Mucosa of gallbladder (tissue), 1 donor: ENCODE measurements around the gene TRAP1. TPM values are rescaled to one million over a fixed set of nuclear protein-coding genes. Genes with fewer than 3 reads are reported as not detected.
A peak's percentile ranks its signal among the peaks of the same experiment; 100 is the strongest.
"Not testable (repeated sequence)": the region's sequence is repeated elsewhere in the genome, so short reads cannot be mapped to it uniquely, and the experiment has no call there.

Experiments used
- DNase-seq: peaks from one replicate; pipeline ENCODE4 v3.0.0-alpha.2; 2020; ENCODE audit warnings: low spot score
- total RNA-seq: library from RNA; stranded (reverse); gene quantifications from one replicate; pipeline ENCODE4 v1.2.1, GENCODE V29; 2021
- donor health status: DM: no; HTN: no; CAD: no.

Gene TRAP1
- total RNA-seq, 1 donor from 2014 or later, result 101 TPM

DNA sequence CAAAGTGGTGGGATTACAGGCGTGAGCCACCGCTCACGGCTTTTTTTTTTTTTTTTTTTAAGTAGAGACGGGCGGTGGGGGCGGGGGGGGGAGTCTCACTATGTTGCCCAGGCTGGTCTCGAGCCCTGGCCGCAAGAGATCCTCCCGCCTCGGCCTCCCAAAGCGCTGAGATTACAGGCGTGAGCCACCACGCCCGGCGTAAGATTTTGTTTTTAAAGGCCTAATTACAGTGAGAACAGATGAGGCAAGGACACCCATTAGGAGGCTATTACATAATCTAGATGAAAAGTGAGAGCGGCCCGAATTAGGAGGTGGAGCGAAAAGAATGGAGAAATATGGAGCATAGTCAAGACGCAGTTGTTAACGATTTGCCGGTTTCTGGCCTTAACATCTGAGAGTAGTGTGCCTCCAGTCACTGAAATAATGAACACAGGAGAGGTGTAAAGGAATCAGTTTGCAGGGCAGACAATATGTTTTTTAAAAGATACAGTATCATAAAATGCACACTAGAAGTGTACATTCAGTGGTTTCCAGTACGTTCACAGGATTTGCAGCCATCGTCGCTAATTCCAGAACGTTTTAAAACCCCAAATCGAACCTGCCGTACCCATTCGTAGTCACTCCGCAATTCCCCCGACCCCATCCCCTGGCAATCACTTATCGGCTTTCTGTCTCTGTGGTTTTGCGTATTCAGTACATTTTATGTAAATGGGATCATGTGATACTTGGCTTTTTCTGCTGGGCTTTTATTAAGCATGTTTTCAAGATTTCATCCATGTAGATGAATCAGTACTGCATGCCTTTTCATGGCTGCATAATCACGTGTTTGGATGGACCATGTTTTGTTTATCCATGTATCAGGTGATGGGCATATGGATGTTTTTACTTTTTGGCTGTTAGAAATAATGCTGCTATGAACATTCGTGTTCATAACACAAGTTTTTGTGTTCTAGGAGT is 104.5 kb downstream of the TRAP1 start:
- DNase-seq, result no peak

DNA sequence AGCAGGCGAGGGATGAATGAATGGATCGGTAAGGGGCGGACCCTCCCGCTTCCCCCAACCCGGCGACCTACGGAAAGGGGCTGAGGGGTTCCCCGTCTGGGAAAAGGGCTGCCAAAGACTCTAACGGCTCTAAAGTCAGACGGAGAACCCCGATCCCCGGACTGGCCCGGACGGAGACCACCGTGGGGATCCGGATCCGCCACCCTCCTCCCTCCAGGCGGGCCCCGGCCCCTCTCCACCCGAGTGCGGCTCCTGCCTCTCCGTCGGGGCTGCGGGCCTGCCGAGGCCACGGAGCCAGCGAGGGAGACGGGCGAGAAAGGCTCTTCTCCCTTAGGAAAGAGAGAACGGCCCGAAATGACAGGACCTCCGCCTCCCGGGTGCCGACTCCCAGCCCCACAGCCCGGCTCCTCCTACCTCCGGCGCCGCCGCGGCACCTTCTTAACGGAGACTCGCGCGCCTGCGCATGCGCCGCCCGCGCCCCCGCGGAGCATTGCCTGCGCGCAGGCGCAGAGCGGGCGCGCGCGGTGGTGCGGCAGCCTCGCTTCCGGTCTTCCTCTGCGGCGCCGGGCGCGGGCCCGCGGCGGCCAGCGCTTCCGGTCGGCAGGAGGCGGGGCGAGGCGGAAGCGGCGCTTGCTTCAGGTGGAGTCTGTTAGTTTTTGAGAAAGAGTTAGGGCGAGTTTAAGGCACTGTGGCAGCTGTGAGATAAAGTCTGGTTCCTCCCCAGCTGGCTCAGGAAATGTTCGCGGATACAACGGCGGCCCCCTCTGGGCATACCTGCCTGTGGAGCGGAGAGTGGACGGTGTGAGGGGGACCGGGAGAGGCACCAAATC is 106.0 kb downstream of the TRAP1 start, which contains the start of gene SLX4:
SLX4 (minus strand) TSS at position 461 of the 830 bp plus-strand sequence. CDS start 2,642 bp downstream, outside the sequence.
- DNase-seq, result peak; percentile 91

- no peak for DNase-seq
Measured at GRCh38 chr16:3610698-3611145, 106.6 kb downstream of the TRAP1 start.

- peak; percentile 45 for DNase-seq
Measured at GRCh38 chr16:3609895-3610697, 107.2 kb downstream of the TRAP1 start.

DNA sequence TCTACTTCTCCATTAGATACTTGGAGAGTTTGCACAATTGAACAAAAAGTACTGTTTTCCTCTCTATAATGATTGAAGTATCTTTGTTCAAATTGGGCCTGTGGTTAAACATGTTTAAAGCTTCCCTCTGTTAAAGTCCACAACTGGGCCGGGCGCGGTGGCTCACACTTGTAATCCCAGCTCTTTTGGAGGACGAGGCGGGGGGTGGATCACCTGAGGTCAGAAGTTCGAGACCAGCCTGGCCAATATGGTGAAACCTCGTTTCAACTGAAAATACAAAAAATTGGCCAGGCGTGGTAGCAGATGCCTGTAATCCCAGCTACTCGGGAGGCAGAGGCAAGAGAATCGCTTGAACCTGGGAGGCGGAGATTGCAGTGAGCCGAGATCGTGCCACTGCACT is 108.3 kb downstream of the TRAP1 start:
- DNase-seq, result not testable (repeated sequence)

DNA sequence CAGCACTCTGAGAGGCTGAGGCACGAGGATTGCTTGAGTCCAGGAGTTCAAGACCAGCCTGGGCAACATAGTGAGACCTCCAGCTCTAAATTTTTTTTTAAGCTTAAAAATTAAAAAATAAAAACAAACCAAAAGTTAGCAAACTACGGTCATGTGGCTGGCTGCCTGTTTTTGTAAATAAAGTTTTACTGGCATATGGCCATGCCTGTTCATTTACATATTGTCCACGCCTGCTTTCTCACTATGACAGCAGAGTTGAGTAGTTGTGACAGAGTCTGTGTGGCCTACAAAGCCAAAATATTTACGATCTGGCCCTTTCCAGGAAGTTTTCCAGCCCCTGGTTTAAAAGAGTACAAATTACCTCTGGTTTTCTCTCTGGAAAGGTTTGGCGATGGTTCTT is 109.3 kb downstream of the TRAP1 start:
- DNase-seq, result no peak

Other genes starting within 250 kb of the TRAP1 start
- not detected for gene C16orf90, start 222.0 kb downstream of the TRAP1 start, total RNA-seq
- gene CLUAP1, start 216.5 kb downstream of the TRAP1 start, total RNA-seq, result 39.9 TPM
- 4.0 TPM for gene NLRC3, start 140.1 kb downstream of the TRAP1 start, total RNA-seq
- gene SLX4, start 105.9 kb downstream of the TRAP1 start, total RNA-seq, result 6.8 TPM
- 24.0 TPM for gene DNASE1, start 62.8 kb downstream of the TRAP1 start, total RNA-seq
- 74.6 TPM for gene CREBBP, start 163.2 kb upstream of the TRAP1 start, total RNA-seq